Measurements from ENCODE around the gene MAPK1.
A peak's percentile ranks its signal among the peaks of the same experiment; 100 is the strongest.

Gene MAPK1

DNA sequence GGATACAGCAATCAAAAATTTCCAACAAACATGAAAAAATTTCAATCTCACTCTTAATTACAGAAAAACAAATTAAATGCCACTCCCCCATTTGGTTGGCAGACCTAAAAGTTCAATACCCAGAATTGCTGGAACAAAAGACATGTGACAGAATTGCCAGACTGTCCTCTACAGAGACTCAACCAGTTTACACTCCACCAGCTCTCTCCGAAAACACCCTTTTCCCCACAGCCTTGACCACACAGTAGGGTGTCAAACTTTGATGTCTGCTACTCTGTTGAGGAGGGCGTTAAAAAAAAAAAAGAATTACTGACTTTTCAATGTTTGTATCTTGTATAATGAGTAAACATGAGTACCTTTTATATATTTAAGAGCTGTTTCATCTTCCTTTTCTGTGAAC is 87.2 kb downstream of the MAPK1 start:
- no peak for DNase-seq

DNA sequence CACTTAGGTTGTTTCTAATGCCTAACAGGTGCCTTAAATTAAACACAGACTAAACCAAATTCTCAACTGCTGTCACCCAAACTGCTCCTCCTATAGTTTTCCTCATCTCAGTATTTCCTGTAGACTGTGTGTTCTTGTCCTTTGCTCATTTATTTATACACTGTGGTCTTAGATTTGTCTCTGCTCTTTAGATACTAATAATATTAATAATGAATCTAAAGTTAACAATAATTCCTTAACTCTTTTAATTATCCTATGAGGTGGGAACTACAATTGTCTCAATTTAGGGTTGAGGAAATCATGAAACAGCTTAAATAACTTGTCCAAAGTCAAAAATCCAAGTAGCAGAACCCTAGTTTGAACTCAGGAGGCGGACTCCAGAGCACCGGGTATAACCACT is 88.0 kb downstream of the MAPK1 start:
- no peak for DNase-seq

- DNase-seq, result peak; percentile 54
Observed at GRCh38 chr22:21778705-21779363, 88.6 kb downstream of the MAPK1 start.

- no peak for DNase-seq
Observed at GRCh38 chr22:21771631-21771976, 95.8 kb downstream of the MAPK1 start.

GRCh38 chr22:21768435-21768834 is 99.0 kb downstream of the MAPK1 start:
- no peak for DNase-seq

GRCh38 chr22:21766691-21767462 is 100.6 kb downstream of the MAPK1 start:
- no peak for DNase-seq

GRCh38 chr22:21765909-21766529 is 101.4 kb downstream of the MAPK1 start:
- no peak for DNase-seq

GRCh38 chr22:21764038-21764804 is 103.2 kb downstream of the MAPK1 start:
- DNase-seq, result no peak

GRCh38 chr22:21762712-21763581 is 104.5 kb downstream of the MAPK1 start:
- DNase-seq, result no peak

DNA sequence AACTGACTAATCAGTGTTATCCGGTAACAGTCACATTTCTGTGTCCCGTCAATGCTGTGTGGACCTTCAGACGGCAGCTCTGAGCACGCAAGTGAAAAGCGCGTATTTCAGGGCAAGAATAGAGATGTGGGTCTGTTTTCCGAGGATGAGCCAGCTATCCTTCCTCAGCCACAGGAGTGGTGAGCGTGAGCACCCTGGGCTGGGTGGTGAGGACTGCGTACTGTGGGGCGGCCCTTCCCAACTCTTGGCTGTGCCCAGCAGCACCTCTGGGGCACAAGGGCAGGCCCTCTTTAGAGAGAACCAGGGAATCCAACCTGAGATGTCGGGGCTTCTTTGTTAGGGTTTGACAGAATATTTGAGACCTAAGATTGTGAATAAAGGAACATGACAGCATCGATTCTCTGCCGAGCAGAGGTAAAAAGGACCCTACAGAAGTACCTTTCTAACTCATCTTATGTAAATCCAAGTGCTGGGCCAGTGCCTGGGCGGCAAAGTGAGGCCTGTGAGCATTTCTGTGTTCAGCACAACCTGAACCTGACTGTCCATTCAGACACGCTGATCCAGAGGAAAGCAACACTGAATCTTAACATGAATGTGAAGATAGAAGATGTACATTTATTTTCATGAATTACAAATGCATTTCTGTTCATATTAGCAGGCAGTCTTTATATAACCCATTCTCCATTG is 105.3 kb downstream of the MAPK1 start:
- DNase-seq, result no peak

- no peak for DNase-seq
Observed at GRCh38 chr22:21761086-21761485, 106.4 kb downstream of the MAPK1 start.

DNA sequence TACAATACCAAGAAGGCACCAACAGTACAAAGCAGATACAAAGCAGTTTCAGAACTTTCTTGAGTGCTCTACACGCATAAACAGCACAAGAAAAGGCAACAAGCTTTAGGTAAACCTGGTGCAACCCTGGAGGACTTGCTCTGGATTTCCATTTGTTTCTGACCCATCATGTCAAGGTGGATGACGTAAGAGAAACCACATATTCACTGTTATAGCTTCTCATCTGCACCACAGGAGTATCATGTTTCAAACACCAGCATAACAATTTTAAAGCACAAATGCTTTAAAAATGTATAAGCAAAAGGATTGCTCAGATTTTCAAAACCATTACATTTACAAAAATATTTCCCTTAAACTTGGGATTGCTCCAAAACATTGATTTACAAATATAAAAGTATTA is 106.8 kb downstream of the MAPK1 start:
- no peak for DNase-seq

DNA sequence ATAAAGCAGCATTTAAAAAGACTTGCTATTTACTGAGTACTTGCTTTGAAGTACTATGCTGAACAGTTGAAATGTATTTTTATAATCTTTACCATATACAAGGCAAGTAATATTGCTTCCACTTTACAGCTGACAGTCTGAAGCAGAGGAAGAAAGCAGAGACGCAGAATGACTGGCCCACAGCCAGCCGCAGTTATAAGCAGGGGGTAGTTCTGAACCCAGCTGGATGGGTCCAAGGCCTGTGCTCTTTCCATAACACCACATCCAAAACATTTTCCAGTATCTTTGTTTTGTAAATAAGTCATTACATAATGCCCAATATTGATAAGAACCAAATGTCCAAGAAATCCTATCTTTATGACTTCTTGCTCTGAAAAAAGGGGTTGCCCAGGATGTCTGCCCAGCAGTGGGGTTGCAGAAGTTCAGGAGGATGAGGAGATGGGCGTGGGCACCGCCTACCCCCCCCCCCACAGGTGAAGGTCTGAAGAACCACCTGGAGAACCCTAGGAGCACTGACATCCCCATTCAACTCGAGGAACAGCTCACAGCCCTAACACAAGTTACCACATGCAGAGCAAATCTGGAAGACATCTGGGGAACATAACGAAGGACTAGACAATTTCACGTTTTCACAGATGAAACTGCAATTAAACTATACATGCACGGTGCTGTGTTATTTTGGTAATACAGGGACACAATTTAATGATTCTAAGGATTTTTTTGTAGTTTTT is 107.6 kb downstream of the MAPK1 start:
- DNase-seq, result no peak

DNA sequence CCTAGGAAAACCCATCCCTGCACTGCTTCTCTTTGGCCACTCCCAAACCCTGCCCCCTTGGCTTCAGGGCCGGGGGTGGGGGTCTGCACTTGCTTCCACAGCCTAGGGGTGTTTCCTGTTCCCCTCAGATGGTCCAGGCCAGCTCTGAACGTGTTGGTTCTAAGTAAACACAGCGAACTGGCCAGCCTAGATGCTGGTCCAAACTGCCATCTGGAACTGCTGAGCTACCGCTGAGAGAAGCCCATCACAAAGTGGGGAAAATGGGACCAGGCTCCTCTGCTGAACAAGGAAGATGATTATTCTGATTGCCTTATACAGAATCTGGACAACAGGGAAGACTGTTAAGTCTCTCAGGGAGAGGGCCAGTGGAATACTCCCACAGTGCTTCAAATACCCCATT is 108.4 kb downstream of the MAPK1 start:
- DNase-seq, result no peak

- DNase-seq, result no peak
Observed at GRCh38 chr22:21758091-21758864, 109.2 kb downstream of the MAPK1 start.

GRCh38 chr22:21755851-21756284 is 111.6 kb downstream of the MAPK1 start:
- DNase-seq, result peak; percentile 2

DNA sequence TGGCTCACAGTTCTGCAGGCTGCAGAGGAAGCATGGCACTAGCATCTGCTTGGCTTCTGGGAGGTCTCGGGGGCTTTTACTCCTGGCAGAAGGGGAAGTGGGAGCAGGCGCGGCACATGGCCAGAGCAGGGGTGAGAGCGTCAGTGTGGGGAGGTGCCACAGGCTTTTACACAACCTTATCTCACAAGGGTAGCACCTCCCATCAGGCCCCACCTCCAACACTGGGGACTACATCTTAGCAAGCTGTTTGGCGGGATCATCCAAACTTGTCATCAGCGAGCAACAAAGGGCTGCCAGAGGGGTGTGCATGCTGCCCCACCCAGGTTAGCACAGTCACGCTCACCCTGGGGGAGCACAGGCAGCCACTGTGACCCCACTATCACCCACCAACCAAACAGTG is 112.9 kb downstream of the MAPK1 start:
- no peak for DNase-seq

GRCh38 chr22:21753374-21754111 is 113.9 kb downstream of the MAPK1 start:
- DNase-seq, result no peak

- DNase-seq, result no peak
Observed at GRCh38 chr22:21752276-21752675, 115.2 kb downstream of the MAPK1 start.

- DNase-seq, result no peak
Observed at GRCh38 chr22:21745948-21746347, 121.5 kb downstream of the MAPK1 start.

Data from NCI-H226 (cell line).